GM19452 (cell line): ENCODE measurements around the gene CTSK.
A peak's percentile ranks its signal among the peaks of the same experiment; 100 is the strongest.
"Not testable (repeated sequence)": the region's sequence is repeated elsewhere in the genome, so short reads cannot be mapped to it uniquely, and the experiment has no call there.

Experiments used
- ATAC-seq: cut with Tn5 transposase; IDR thresholded peaks from one replicate; pipeline ENCODE4 v1.9.1; 2021; ENCODE audit not compliant: unreplicated experiment

The CTSK gene

DNA sequence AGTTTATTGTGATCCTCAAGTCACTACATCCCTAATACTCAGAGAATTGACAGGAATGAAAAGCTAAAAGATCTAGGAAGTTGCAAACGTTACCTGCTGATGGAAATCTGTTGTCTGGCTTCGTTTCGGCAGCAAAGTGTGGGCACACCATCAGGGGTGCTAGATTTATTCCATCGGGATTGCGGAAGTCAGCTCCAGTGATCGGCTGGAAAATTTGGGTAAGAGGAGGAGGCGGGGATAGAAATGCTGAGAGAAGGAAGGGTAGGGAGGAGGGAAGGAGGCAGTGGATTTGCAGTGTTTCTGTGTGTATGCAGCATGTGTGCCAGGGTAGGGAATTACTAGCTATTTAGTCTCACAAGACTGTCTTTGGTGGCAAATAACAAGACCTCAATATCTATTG, at the start of gene CTSK:
CTSK (minus strand) TSS at position 140 of the 400 bp plus-strand sequence. CDS start 1,455 bp downstream, outside the sequence.
- ATAC-seq: no peak

DNA sequence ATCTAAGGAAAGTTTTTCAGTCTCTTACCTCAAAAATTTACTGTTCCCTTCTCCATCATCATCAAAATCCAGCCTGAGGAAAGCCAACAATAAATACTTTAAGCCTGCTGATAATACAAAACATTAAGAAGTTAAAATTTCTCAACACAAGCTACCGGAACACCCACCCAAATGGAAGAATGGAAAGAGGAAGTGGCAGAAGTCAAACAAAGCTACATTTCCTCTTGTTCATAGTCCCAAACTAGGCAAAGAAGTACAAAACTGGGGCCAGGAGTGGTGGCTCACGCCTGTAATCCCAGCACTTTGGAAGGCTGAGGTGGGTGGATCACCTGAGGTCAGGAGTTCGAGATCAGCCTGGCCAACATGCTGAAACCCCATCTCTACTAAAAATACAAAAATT, 44.7 kb upstream of the CTSK start:
- not testable (repeated sequence) for ATAC-seq

DNA sequence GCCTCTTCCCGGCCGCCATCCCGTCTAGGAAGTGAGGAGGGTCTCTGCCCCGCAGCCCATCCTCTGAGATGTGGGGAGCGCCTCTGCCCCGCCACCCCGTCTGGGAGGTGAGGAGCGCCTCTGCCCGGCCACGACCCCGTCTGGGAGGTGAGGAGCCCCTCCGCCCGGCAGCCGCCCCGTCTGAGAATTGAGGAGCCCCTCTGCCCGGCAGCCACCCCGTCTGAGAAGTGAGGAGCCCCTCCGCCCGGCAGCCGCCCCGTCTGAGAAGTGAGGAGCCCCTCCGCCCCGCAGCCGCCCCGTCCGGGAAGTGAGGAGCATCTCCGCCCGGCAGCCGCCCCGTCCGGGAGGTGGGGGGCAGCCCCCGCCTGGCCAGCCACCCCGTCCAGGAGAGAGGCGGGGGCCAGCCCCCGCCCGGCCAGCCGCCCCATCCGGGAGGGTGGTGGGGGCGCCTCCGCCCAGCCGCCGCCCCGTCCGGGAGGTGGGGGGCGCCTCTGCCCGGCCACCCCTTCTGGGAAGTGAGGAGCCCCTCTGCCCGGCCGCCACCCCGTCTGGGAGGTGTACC, 42.8 kb upstream of the CTSK start:
- not testable (repeated sequence) for ATAC-seq

DNA sequence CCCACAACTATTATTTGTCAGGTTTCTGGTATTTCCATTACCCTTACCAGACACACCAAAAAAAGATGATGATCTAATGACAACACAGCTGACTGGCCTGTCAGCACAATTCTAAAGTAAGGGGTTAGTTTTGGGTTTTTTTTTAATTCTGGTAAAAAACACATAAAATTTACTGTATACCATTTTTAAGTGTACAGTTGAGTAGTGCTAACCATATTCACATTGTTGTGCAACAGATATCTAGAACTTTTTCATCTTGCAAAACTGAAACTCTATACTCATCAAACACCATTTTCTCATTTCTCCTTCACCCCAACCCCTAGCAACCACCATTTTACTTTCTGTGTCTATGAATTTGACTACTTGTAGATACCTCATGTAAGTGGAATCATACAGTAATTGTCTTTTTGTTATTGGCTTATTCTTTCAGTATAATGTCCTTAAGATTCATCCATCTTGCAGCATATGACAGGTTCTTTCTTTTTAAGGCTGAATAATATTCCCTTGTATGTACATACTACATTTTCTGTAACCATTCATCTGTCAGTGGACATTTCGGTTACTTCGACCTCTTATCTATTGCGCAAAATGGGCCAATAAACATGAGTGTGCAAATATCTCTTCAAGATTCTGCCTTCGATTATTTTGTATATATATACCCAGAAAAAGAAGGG, 38.5 kb upstream of the CTSK start:
- ATAC-seq: no peak

DNA sequence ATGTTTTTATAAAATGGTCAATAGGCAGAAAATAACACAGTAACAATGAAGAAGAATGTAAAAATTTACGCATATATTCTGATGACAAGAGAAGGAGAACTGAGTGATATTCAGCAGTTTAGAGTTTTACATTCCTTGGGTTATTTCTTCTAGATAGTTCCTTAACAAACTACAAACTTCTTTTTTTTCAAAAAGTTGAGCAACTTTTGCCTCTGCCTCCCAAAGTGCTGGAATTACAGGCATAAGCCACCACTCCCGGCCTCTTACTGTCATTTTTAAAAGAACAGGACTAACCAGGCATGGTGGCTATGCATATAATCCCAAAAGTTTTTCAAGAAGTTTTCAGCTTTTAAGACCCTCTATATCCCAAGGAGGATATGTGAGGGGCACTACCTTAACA, 35.4 kb upstream of the CTSK start:
- no peak for ATAC-seq

DNA sequence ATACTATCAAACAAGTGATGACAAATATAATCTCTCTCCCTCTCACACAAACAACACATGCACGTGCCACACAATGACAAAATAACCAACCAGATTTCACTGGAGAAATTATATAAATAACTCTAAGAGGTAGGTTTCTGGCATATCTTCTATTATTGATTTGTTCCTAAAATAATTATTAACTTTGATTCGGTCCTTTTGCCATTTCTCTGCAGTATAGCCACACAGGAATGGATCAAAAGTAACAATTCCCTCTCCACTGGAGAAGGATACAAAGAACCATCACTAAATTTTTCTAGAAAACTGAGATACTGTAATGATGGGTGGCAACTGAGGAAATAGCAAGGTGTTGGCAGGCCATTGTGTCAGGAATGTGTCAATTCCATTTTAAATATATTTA, 34.9 kb upstream of the CTSK start:
- ATAC-seq: no peak

DNA sequence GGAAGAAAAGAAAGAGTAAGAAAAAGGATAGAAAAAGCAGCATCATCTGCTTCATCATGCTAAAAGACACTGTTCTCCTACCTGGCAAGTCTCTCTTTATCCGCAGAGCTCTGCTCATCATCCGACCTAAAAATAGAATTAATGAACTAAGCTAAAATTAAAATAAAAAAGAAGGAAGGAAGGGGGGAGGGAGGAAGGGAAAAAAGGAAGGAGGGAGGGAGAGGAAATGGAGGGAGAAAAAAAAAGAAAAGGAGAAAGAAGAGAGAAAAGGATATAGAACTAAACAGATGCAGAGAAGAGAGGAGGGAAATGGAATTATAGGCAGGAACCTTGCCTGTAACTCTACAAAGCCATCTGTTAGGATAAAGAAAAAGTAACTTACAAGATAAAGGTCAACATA, 34.3 kb upstream of the CTSK start:
- ATAC-seq: no peak

DNA sequence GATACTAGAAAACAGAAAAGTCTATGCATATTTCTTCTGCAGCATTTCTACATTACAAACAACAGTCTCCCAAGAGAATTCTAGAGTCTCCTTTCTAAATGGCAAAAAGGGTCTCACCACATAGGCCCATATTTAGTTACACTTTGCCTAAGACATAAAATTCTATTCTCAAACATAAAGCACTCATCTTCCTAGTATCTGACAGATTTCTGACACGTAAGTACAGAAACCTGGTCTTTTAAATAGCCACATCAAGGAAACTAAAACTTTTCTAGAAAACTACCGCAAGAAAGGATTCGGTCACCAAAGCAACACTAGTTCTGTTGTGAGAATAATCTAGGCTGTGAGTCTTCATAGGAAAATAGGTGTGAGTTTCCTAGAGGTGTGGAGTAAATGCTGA, 33.6 kb upstream of the CTSK start:
- no peak for ATAC-seq

DNA sequence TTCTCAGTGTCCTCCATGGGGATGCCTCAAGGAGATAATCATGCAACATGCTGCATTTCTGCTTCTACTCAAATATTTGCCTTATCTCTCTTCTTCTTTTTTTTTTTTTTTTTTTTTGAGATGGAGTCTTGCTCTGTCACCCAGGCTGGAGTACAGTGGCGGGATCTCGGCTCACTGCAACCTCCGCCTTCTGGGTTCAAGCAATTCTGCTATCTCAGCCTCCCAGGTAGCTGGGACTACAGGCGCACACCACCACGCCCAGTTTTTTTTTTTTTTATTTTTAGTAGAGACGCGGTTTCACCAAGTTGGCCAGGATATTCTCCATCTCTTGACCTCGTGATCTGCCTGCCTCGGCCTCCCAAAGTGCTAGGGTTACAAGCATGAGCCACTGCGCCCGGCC, 32.8 kb upstream of the CTSK start:
- not testable (repeated sequence) for ATAC-seq

DNA sequence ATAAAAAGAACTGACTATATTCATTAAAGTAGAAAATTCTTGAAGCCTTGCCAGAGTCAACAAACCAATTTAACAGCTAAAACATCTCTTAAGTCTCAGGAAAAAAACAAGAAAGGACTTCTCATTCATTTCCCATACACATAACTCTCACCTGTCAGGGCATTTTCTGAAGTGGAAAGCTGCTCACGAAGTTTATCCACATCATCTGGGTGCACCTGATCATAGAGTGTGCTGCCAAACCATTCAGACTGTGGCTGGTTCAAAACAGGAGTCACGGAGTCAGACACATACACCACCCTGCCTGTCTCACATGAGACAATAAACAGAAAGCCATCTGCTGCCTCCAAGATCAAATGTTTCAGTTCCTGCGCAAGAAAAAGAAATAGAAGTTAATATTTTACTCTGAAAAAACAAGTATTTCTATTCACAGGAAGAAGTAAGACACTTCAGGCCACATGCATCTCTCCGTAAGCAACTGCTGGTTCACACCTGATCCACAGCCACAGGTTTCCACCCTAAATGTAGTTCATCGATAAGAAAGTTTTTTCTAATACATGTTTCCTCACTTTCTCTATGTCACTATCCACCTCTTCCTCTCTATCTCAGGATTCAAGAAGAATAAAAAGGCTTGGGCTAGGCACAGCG, 28.2 kb upstream of the CTSK start:
- ATAC-seq: peak; percentile 67

DNA sequence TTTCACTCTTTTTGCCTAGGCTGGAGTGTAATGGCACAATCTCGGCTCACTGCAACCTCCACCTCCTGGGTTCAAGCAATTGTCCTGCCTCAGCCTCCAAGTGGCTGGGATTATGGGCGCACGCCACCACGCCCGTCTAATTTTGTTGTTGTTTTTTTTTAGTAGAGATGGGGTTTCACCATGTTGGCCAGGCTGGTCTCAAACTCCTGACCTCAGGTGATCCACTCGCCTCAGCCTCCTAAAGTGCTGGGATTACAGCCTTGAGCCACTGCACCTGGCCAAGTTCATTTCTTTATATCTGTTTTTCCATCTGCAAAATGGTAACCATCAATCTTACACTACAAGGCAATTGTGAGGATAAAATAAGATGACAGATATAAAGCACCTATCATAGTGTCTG, 25.9 kb upstream of the CTSK start:
- ATAC-seq: not testable (repeated sequence)

DNA sequence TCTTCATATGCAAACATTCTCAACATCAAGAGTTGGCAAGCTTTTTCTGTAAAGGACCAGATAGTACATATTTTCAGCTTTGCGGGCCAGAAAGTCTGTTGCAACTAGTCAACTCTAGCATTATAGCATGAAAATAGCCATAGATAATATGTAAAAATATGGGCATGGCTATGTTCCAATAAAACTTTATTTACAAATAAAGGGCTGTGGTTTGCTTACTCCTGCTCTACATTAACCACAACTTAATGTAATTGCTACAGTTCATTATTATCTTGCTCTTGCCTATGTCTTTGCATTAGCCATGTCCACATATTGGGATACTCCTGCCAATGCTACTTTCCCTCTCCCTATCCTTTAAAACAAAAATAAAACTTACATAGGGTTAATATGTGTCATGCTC, 24.5 kb upstream of the CTSK start:
- ATAC-seq: no peak

DNA sequence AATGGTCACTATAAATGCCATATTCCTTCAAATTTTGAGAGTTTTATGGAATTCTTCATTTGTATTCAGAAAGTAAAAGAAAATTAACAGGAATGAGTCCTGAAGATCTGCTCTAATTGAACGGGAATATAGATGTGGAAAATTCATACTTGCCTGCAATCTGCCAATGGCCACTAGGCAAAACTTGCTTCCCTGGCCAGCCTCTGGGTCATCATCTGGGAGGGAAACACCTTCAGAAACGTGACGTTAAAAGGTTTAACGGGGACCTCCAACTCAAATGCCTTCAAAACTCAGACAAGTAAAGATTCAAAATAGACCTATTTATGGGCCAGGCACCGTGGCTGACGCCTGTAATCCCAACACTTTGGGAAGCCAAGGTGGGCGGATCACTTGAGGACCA, 21.7 kb upstream of the CTSK start:
- no peak for ATAC-seq

DNA sequence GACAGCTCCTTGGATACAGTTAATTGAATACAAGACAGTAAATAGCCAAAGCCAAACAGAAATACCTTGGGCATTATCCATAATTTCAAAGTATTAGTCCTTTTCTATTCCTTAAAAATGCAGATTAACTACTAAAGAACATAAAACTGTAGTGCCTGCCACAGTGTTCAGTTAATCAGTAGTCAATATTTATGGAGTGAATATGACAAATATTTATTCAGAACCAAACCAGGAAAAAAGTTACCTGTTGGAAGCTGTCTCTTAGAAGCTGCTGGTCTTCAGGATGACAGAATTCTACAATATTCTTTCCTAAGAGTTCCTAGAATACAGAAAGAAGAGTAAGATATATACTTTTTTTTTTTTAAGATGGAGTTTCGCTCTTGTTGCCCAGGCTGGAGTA, 18.2 kb upstream of the CTSK start:
- ATAC-seq: no peak

DNA sequence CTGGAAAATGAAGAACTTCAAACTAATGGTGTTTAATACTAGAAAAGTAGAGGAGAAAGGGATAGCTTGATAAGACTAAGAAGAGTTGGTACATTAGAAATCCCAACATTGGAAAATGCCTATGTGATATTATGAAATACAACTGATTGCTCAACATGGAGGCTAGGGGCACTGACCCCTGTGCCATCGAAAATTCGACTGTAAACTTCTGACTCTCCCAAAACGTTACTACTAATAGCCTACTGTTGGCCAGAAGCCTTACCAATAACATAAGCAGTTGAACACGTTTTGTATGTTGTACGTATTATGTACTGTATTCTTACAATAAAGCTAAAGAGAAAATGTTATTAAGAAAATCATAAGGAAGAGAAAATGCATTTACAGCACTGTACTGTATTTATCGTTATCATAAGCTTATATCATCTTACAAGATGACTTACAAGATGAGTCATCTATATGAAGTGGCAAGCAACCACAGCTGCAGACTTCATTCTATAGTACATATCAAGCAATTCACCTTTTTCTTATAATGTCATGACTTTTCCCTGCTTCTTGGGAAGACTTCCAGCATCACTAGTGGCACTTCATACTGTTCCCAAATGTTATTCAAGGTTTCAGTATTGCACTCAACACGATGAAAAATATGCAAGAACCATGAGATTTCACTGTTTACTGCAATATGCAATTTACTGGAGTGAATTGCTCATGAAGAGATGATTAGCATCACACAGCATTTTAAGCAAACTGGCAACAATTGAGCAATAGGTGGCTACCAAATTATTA, 12.9 kb upstream of the CTSK start:
- no peak for ATAC-seq

DNA sequence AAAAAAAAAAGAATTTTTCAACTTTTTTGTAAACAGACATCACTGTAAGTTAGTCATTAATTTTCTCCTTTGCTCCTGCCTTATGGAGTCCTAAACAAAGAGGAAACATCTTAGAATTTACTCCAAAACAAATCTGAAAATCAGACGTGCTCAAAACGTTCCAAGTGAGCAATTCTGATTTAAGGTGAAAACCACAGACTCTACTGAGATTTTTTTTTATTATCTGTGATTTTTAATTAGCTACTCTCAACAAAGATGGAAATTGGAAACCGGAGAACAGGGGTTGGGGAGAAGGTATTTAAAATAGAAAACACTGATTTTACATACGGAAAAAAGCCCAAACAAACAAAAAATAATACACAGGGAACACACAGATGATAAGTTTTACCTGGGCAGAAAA, 7.8 kb upstream of the CTSK start:
- ATAC-seq: no peak

DNA sequence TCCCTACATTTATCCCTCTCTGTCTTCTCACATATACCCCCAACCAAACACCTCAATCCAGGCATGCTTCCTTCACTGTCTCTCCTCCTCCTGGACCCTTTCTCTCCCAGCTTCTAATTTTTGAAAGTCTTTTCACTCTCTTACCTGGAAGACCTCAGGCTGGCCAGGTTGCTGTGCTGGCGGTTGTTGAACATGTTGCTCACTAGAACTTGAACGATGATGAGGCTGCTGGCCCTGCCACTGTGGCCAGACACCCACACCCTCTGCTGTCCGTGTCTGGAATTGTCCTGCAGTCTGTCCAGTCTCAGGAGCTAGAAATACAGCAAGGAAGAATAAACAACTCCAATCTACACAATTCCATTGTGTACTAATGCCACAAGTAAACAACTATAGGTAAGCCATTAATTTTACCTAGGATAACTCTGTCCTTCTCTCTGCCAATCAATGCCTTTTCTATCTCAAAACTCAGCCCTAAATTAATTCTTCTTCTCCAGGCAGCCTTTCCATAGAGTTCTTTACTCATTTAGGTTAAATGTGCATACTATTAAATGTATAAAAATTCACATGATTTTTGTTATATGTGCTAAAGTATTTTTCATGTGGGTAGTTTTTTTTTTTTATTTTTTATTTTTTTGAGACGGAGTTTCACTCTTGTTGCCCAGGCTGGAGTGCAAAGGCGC, 5.1 kb upstream of the CTSK start:
- ATAC-seq: no peak

DNA sequence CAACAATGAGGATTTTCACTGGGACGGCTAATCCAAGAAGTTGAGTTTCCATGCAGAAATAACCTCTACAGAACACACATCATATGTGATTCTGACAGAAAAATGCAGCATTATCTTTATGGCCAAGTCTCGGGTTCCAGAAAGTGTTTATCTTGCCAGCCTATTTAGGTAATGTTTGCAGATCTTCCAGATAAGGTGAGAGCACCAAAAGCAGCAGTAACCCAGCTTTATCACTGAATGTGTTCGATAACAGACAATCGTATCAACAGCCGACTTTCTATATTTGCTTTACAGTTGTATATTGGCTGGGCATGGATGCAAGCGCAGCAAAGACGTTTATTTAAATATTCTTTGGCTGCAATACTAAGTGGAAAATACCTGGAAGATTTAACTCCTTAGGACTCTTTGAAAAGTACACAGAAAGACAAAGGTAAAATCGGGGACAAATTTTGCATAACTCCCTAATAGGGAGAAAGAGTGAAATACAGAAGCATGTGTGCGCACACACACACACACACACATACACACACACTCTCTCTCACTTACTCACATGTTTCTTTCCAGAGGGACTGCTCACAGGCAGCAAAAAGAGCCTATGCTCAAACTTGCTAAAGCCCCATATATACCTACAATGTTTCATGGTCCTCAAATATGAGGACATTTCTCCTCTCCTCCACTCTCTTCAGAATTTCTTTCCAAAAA, 3.0 kb upstream of the CTSK start:
- ATAC-seq: no peak

DNA sequence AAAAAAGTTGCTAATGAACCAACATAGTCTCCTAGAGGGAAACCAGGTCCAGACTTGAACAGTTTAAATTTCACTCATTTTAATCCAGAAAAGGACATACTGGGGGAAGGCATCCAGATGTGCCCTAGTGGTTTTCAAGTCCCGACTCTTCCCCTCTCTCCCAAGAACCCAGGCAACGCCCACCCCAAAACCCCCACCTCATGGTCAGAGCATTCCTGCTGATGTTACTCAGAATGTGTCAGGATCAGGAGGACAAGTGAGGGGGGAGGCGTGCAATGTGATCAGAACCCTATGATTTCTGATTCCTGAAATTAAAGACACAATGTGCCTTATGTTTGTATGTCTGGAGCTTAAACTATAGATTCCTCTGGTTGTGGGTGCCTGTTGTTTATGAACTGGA, 1.6 kb upstream of the CTSK start:
- ATAC-seq: no peak

DNA sequence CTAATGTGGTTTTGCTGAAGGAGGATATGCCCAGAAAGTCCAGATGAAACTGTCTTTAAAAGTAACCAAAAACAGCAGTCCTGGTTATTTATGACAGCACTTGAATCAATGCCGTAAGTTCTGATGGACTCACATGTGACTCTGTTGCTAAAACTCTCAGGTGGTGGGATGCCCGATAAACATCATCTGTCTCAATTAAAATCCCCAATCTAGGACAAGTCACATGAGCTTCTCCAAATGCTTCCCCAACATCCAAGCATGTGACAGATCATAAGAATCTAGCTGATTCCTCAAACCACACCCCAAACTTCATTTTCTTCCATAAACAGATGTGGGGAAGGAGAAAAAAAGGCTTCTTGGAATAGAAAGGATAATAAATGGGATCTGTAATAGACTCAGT, 786 bp upstream of the CTSK start:
- ATAC-seq: no peak
